ENCODE measurements around the gene AGAP9.
"Not testable (repeated sequence)": the region's sequence is repeated elsewhere in the genome, so short reads cannot be mapped to it uniquely, and the experiment has no call there.

The AGAP9 gene

GRCh38 chr10:47475101-47475500 lies 48.3 kb downstream of the AGAP9 start:
- H3K36me3 Mint-ChIP-seq (ENCODE audit: low read depth); H3K4me3 Mint-ChIP-seq; H3K9me3 Mint-ChIP-seq; DNase-seq; H3K4me1 Mint-ChIP-seq; ATAC-seq; H3K27me3 Mint-ChIP-seq; H3K27ac Mint-ChIP-seq: not testable (repeated sequence)

GRCh38 chr10:47473516-47473915 lies 49.9 kb downstream of the AGAP9 start:
- not testable (repeated sequence) for ATAC-seq; DNase-seq; H3K27me3 Mint-ChIP-seq; H3K4me1 Mint-ChIP-seq; H3K36me3 Mint-ChIP-seq (ENCODE audit: low read depth); H3K9me3 Mint-ChIP-seq; H3K27ac Mint-ChIP-seq; H3K4me3 Mint-ChIP-seq

GRCh38 chr10:47472647-47473046 lies 50.8 kb downstream of the AGAP9 start:
- not testable (repeated sequence) for H3K27me3 Mint-ChIP-seq; H3K4me1 Mint-ChIP-seq; DNase-seq; H3K27ac Mint-ChIP-seq; H3K36me3 Mint-ChIP-seq (ENCODE audit: low read depth); H3K4me3 Mint-ChIP-seq; H3K9me3 Mint-ChIP-seq
- peak; percentile 83 for ATAC-seq

- H3K4me3 Mint-ChIP-seq; DNase-seq; H3K36me3 Mint-ChIP-seq (ENCODE audit: low read depth); ATAC-seq; H3K4me1 Mint-ChIP-seq; H3K27me3 Mint-ChIP-seq; H3K9me3 Mint-ChIP-seq; H3K27ac Mint-ChIP-seq: not testable (repeated sequence)
Measured at GRCh38 chr10:47472072-47472471, 51.4 kb downstream of the AGAP9 start.

- ATAC-seq; H3K4me3 Mint-ChIP-seq; DNase-seq; H3K27ac Mint-ChIP-seq; H3K36me3 Mint-ChIP-seq (ENCODE audit: low read depth); H3K27me3 Mint-ChIP-seq; H3K9me3 Mint-ChIP-seq; H3K4me1 Mint-ChIP-seq: not testable (repeated sequence)
Measured at GRCh38 chr10:47468731-47469528, 54.5 kb downstream of the AGAP9 start.

GRCh38 chr10:47467957-47468356 lies 55.5 kb downstream of the AGAP9 start:
- not testable (repeated sequence) for ATAC-seq; H3K27ac Mint-ChIP-seq; H3K9me3 Mint-ChIP-seq; H3K4me1 Mint-ChIP-seq; H3K27me3 Mint-ChIP-seq; H3K36me3 Mint-ChIP-seq (ENCODE audit: low read depth); DNase-seq; H3K4me3 Mint-ChIP-seq

- not testable (repeated sequence) for H3K9me3 Mint-ChIP-seq; H3K27me3 Mint-ChIP-seq; ATAC-seq; H3K27ac Mint-ChIP-seq; DNase-seq; H3K4me3 Mint-ChIP-seq; H3K4me1 Mint-ChIP-seq; H3K36me3 Mint-ChIP-seq (ENCODE audit: low read depth)
Measured at GRCh38 chr10:47467458-47467857, 56.0 kb downstream of the AGAP9 start.

GRCh38 chr10:47465216-47465917 lies 58.1 kb downstream of the AGAP9 start:
- not testable (repeated sequence) for ATAC-seq; H3K4me3 Mint-ChIP-seq; H3K27ac Mint-ChIP-seq; H3K4me1 Mint-ChIP-seq; H3K9me3 Mint-ChIP-seq; H3K36me3 Mint-ChIP-seq (ENCODE audit: low read depth); DNase-seq; H3K27me3 Mint-ChIP-seq

GRCh38 chr10:47462577-47463358 lies 60.7 kb downstream of the AGAP9 start:
- not testable (repeated sequence) for H3K27ac Mint-ChIP-seq; H3K4me1 Mint-ChIP-seq; H3K9me3 Mint-ChIP-seq; H3K4me3 Mint-ChIP-seq; H3K36me3 Mint-ChIP-seq (ENCODE audit: low read depth); H3K27me3 Mint-ChIP-seq; ATAC-seq; DNase-seq

- not testable (repeated sequence) for H3K4me3 Mint-ChIP-seq; H3K27ac Mint-ChIP-seq; H3K4me1 Mint-ChIP-seq; H3K9me3 Mint-ChIP-seq; DNase-seq; H3K36me3 Mint-ChIP-seq (ENCODE audit: low read depth); H3K27me3 Mint-ChIP-seq
- ATAC-seq: peak; percentile 75
Measured at GRCh38 chr10:47461261-47461687, 62.2 kb downstream of the AGAP9 start.

GRCh38 chr10:47458466-47459154 lies 64.8 kb downstream of the AGAP9 start:
- no peak overlapping the region for H3K27ac Mint-ChIP-seq
- no peaks in the 10 kb centered on the region for H3K9me3 Mint-ChIP-seq
- H3K4me3 Mint-ChIP-seq: no peak overlapping the region
- ATAC-seq (no peak), DNase-seq (no peak)
- peaks cover 3% of the 10 kb centered on the region for H3K4me1 Mint-ChIP-seq
- H3K36me3 Mint-ChIP-seq (ENCODE audit: low read depth): no peaks in the 10 kb centered on the region
- H3K27me3 Mint-ChIP-seq: peaks cover 13% of the 10 kb centered on the region

- no peaks in the 10 kb centered on the region for H3K9me3 Mint-ChIP-seq
- H3K4me1 Mint-ChIP-seq: peaks cover 3% of the 10 kb centered on the region
- no peak overlapping the region for H3K27ac Mint-ChIP-seq
- no peak overlapping the region for H3K4me3 Mint-ChIP-seq
- H3K27me3 Mint-ChIP-seq: peaks cover 16% of the 10 kb centered on the region
- ATAC-seq: no peak
- H3K36me3 Mint-ChIP-seq (ENCODE audit: low read depth): no peaks in the 10 kb centered on the region
- DNase-seq: no peak
Measured at GRCh38 chr10:47457826-47458225, 65.6 kb downstream of the AGAP9 start.

GRCh38 chr10:47457528-47457820 lies 66.0 kb downstream of the AGAP9 start:
- H3K27me3 Mint-ChIP-seq: peaks cover 16% of the 10 kb centered on the region
- ATAC-seq (no peak), DNase-seq (no peak)
- no peaks in the 10 kb centered on the region for H3K36me3 Mint-ChIP-seq (ENCODE audit: low read depth)
- H3K9me3 Mint-ChIP-seq: no peaks in the 10 kb centered on the region
- H3K4me3 Mint-ChIP-seq: no peak overlapping the region
- H3K27ac Mint-ChIP-seq: no peak overlapping the region
- H3K4me1 Mint-ChIP-seq: peaks cover 3% of the 10 kb centered on the region

GRCh38 chr10:47456794-47457527 lies 66.5 kb downstream of the AGAP9 start:
- no peaks in the 10 kb centered on the region for H3K36me3 Mint-ChIP-seq (ENCODE audit: low read depth)
- H3K4me3 Mint-ChIP-seq: no peak overlapping the region
- H3K27ac Mint-ChIP-seq: no peak overlapping the region
- peaks cover 3% of the 10 kb centered on the region for H3K4me1 Mint-ChIP-seq
- ATAC-seq: no peak
- no peaks in the 10 kb centered on the region for H3K9me3 Mint-ChIP-seq
- DNase-seq: no peak
- H3K27me3 Mint-ChIP-seq: peaks cover 16% of the 10 kb centered on the region

All from activated naive CD8-positive, alpha-beta T cell treated with anti-CD3 and anti-CD28 coated beads, Interleukin-2, amount 50 U/mL, for 24 hours (primary cell).